ENCODE measurements around the gene DCAKD. TPM values are rescaled to one million over a fixed set of nuclear protein-coding genes. Genes with fewer than 3 reads are reported as not detected.

DCAKD gene
- total RNA-seq, 1 donor = 52.2 TPM

DNA sequence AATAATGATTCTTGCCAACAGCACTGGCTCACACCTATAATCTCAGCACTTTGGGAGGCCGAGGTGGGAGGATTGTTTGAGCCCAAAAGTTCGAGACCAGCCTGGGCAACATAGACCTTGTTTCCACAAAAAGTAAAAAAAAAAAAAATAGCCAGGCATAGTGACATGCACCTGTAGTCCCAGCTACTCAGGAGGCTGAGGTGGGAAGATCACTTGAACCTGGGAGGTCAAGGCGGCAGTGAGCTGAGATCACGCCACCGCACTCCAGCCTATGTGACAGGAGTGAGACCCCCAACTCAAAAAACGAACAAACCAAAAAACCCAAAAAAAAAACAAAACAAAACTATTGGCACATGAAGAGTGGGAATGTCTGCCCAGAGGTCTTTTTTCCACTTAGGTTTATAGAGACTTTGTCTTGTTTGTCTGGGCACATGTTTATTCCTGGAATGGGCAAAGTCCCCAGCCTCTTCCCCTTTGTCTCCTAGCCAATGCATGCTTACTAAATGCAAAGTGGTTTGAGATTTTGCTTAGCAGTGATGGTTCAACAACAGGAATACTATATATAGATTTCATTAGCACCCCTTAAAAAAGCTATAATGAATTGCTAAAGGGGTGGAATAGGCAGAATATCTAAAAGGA is 35.6 kb upstream of the DCAKD start:
- no peak for TF ChIP-seq CTCF (IDR thresholded peaks at IDR 0.05; ENCODE audit: insufficient read depth, low read depth, low read length)
- DNase-seq (ENCODE audit: low read depth) = no peak
- H3K4me3 ChIP-seq (ENCODE audit: low read depth, low read length) = no peak overlapping the region

- DNase-seq (ENCODE audit: low read depth) = no peak
- TF ChIP-seq CTCF (IDR thresholded peaks at IDR 0.05; ENCODE audit: insufficient read depth, low read depth, low read length) = no peak
- H3K4me3 ChIP-seq (ENCODE audit: low read depth, low read length) = no peak overlapping the region
These were observed 35.0 kb upstream of the DCAKD start for GRCh38 chr17:45086391-45086790.

DNA sequence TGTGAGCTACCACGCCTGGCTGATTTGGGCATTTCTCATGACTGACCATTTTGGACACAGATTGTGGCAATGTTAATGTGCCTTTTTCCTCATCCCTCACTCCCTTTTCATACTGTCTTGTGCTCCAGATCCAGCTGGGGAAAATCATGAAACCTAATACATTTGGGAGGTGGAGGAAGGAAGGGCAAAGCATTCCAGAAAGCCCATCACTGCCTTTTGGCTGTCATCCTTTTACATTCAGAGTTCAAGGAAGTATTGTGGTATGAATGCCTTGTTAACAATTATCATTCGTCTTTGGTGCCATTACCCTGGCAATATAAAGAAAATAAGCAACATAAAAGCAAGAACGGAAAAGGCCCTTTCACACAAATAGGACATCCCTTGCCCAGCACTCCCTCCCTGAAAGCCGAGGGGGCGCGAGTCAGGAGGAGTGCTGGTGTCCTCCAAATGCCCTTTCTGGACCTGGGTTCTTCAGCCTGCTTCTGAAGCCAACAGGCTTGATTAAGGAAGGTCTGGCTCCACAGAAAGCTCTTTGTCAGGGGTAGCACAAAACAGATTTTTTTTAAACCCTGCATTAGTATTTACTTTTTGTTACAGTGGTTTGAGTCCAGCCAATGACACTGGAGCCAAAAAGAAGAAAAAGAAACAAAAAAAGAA is 29.7 kb upstream of the DCAKD start:
- no peak overlapping the region for H3K4me3 ChIP-seq (ENCODE audit: low read depth, low read length)
- no peak for TF ChIP-seq CTCF (IDR thresholded peaks at IDR 0.05; ENCODE audit: insufficient read depth, low read depth, low read length)
- no peak for DNase-seq (ENCODE audit: low read depth)

- peak; percentile 65 for DNase-seq (ENCODE audit: low read depth)
These were observed 26.2 kb upstream of the DCAKD start for GRCh38 chr17:45077643-45078042.

GRCh38 chr17:45073414-45074070 is 22.1 kb upstream of the DCAKD start:
- no peak overlapping the region for H3K4me3 ChIP-seq (ENCODE audit: low read depth, low read length)
- peak; percentile 97 for DNase-seq (ENCODE audit: low read depth)
- TF ChIP-seq CTCF (IDR thresholded peaks at IDR 0.05; ENCODE audit: insufficient read depth, low read depth, low read length) = no peak

More at GRCh38 chr17:45077643-45078042, 26.2 kb upstream of the DCAKD start:
- TF ChIP-seq CTCF (IDR thresholded peaks at IDR 0.05; ENCODE audit: insufficient read depth, low read depth, low read length) = no peak
- no peak overlapping the region for H3K4me3 ChIP-seq (ENCODE audit: low read depth, low read length)

DNA sequence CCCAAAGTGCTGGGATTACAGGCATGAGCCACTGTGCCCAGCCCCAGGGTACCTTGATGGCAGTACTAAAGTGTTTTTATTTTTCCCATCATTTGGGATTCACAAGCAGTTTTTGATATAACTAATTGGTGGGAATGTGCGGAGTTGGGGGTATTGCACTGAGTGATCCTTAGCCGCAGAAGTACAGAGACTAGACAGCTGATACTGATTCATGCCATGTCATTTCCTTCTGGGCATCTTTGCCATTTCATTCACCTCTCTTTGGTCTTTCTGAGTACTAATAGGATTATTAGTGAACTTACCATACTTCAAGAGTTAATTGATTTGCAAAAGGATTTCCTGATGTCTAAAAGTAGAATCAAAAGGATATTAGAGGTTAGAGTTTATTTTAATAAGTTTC is 19.4 kb upstream of the DCAKD start:
- H3K4me3 ChIP-seq (ENCODE audit: low read depth, low read length) = no peak overlapping the region
- TF ChIP-seq CTCF (IDR thresholded peaks at IDR 0.05; ENCODE audit: insufficient read depth, low read depth, low read length) = no peak
- no peak for DNase-seq (ENCODE audit: low read depth)
